SJCRH30 (cell line): ENCODE measurements around the gene GOT2. TPM values are rescaled to one million over a fixed set of nuclear protein-coding genes. Genes with fewer than 3 reads are reported as not detected.

Experiments used
- total RNA-seq: library from RNA; depleted of rRNA; stranded (reverse); fragments of >200 nt; shearing (Covaris generic); gene quantifications from 2 replicates; pipeline ENCODE4 v1.2.3, GENCODE V29; 2014; rRNA removed

Gene GOT2
- total RNA-seq, 1 experiment from 2014 or later, result 173 TPM

Other genes starting within 250 kb of the GOT2 start
- gene NDRG4, start 234.2 kb downstream of the GOT2 start, total RNA-seq, result 8.7 and 9.0 TPM in 2 replicates
- gene SETD6, start 218.8 kb downstream of the GOT2 start, total RNA-seq, result 0.23 and 0.26 TPM in 2 replicates
- gene CNOT1, start 104.5 kb downstream of the GOT2 start, total RNA-seq, result 281 and 284 TPM in 2 replicates
- 10.1 and 12.5 TPM in 2 replicates for gene SLC38A7, start 49.5 kb downstream of the GOT2 start, total RNA-seq